B cell (primary cell): ENCODE measurements around the gene GUCY1B1. TPM values are rescaled to one million over a fixed set of nuclear protein-coding genes. Genes with fewer than 3 reads are reported as not detected.

Source experiments
- ATAC-seq: fragments of 200-7000 bp; cut with Tn5 transposase; one replicate; pipeline ENCODE4 v1.10.0; 2021; ENCODE audit warnings: low read depth, mild to moderate bottlenecking, moderate number of reproducible peaks, moderate library complexity
- CTCF ChIA-PET: fragments of 350-600 bp; sonication (Branson Sonifier 250); formaldehyde crosslinking; loops from one replicate; lab custom pipeline; 2021; ENCODE audit warnings: antibody characterized with exemption, inconsistent platforms; lab: Charles Lee
- POLR2A ChIA-PET: fragments of 350-600 bp; sonication (Branson Sonifier 250); formaldehyde crosslinking; loops from one replicate; lab custom pipeline; 2021; ENCODE audit warnings: antibody characterized with exemption; lab: Charles Lee
- DNase-seq: peaks from one replicate; pipeline ENCODE4 v3.0.0; 2013
- H2AFZ ChIP-seq: 2 replicates; pipeline ENCODE4 v1.6.1; 2012; ENCODE audit warnings: mild to moderate bottlenecking, low read depth, low read length; ENCODE audit not compliant: insufficient read depth, poor library complexity, severe bottlenecking
- H3K27ac ChIP-seq, 2 donors: 1 replicate in 1 of 2; 2 replicates in 1 of 2; pipeline ENCODE4 v1.5.1; 2012 to 2013; ENCODE audit warnings: low read length in 2 of 2, mild to moderate bottlenecking in 2 of 2, moderate library complexity in 1 of 2
- H3K27me3 ChIP-seq, 4 experiments: fragments of 200-600 bp in 1 of 4; sonication (generic) in 1 of 4; replicated peaks in 1 of 4; 1 replicate in 2 of 4; 2 replicates in 2 of 4; pipeline versions ENCODE4 v1.6.1 to v1.7.0; 2013 to 2016; ENCODE audit warnings: low read length in 3 of 4, mild to moderate bottlenecking in 2 of 4, mixed read lengths in 1 of 4, moderate library complexity in 1 of 4; ENCODE audit not compliant: insufficient read depth in 4 of 4, control insufficient read depth in 3 of 4; ENCODE audit errors: control extremely low read depth in 1 of 4
- H3K36me3 ChIP-seq, 2 experiments: replicated peaks in 1 of 2; 1 replicate in 1 of 2; 2 replicates in 1 of 2; pipeline versions ENCODE4 v1.6.1 to v1.7.1; 2013; ENCODE audit warnings: low read length in 1 of 2; ENCODE audit not compliant: insufficient read depth in 2 of 2, control insufficient read depth in 1 of 2; ENCODE audit errors: control extremely low read depth in 1 of 2, extremely low read depth in 1 of 2
- H3K4me1 ChIP-seq, 2 donors: fragments of 200-600 bp in 1 of 2; sonication (generic) in 1 of 2; 1 replicate in 1 of 2; 2 replicates in 1 of 2; pipeline versions ENCODE4 v1.5.1 to v1.6.1; 2013 to 2017; ENCODE audit warnings: low read length in 2 of 2; ENCODE audit not compliant: control insufficient read depth in 2 of 2, insufficient read depth in 2 of 2
- H3K4me2 ChIP-seq: replicated peaks from 2 replicates; pipeline ENCODE3; 2012; ENCODE audit warnings: mild to moderate bottlenecking, low read depth, low read length; ENCODE audit not compliant: poor library complexity, severe bottlenecking
- H3K4me3 ChIP-seq, 5 experiments: fragments of 200-600 bp in 1 of 5; sonication (generic) in 1 of 5; 1 replicate in 3 of 5; 2 replicates in 2 of 5; pipeline versions ENCODE4 v1.5.1 to v1.7.0; 2011 to 2016; ENCODE audit warnings: low read length in 4 of 5, mild to moderate bottlenecking in 4 of 5, low read depth in 2 of 5, control low read depth in 1 of 5, moderate library complexity in 1 of 5; ENCODE audit not compliant: insufficient read depth in 1 of 5; ENCODE audit errors: control extremely low read depth in 1 of 5, extremely low read depth in 1 of 5
- H3K79me2 ChIP-seq: fragments of 200-600 bp; sonication (generic); one replicate; pipeline ENCODE4 v1.6.0; 2016; ENCODE audit warnings: low read length; ENCODE audit not compliant: control insufficient read depth, insufficient read depth
- H3K9ac ChIP-seq: fragments of 200-600 bp; sonication (generic); 2 replicates; pipeline ENCODE4 v1.6.1; 2017; ENCODE audit warnings: mild to moderate bottlenecking, low read length, moderate library complexity
- H3K9me3 ChIP-seq, 3 donors: one replicate each; pipeline versions ENCODE4 v1.6.1 to v1.7.1; 2013; ENCODE audit warnings: low read length in 2 of 3; ENCODE audit not compliant: control insufficient read depth in 2 of 3, insufficient read depth in 1 of 3; ENCODE audit errors: control extremely low read depth in 1 of 3
- H4K20me1 ChIP-seq: 2 replicates; pipeline ENCODE4 v1.6.0; 2012; ENCODE audit warnings: mild to moderate bottlenecking, low read length; ENCODE audit not compliant: insufficient read depth, control insufficient read depth, poor library complexity, severe bottlenecking
- H3K27ac Mint-ChIP-seq: one replicate; pipeline ENCODE4 v1.8.0; 2021; ENCODE audit warnings: mixed read lengths
- H3K27me3 Mint-ChIP-seq: one replicate; pipeline ENCODE4 v1.8.0; 2021; ENCODE audit warnings: mixed read lengths
- H3K4me1 Mint-ChIP-seq: one replicate; pipeline ENCODE4 v1.8.0; 2021; ENCODE audit warnings: mixed read lengths
- H3K4me3 Mint-ChIP-seq: one replicate; pipeline ENCODE4 v1.8.0; 2021; ENCODE audit warnings: mixed read lengths
- H3K9me3 Mint-ChIP-seq: one replicate; pipeline ENCODE4 v1.8.0; 2022; ENCODE audit warnings: mixed read lengths; ENCODE audit not compliant: insufficient read depth
- EZH2 ChIP-seq: IDR thresholded peaks from 2 replicates; pipeline ENCODE4 v1.6.1; 2012; ENCODE audit warnings: borderline replicate concordance, low read depth, mild to moderate bottlenecking, moderate library complexity, low read length; ENCODE audit not compliant: insufficient read depth, poor library complexity, severe bottlenecking
- WGBS: methylation state at CpG from one replicate; pipeline ENCODE4 v1.1.5; 2013; ENCODE audit warnings: missing lambda C conversion rate; ENCODE audit not compliant: insufficient coverage; 5-methylcytosine and 5-hydroxymethylcytosine counted together
- intact Hi-C: fragments of 100-400 bp; cut with micrococcal nuclease; formaldehyde crosslinking; loops from one replicate; pipeline ENCODE4 v1.10.0; 2022
- polyA plus RNA-seq: library from polyadenylated mRNA; depleted of rRNA; stranded (reverse); fragments of >200 nt; gene quantifications from 2 replicates; pipeline ENCODE4 v1.2.3, GENCODE V29; 2012
- total RNA-seq, 2 donors: library from RNA; stranded (reverse); fragments of 120-200 nt in 1 of 2; gene quantifications; 1 replicate in 1 of 2; 2 replicates in 1 of 2; pipeline versions ENCODE4 v1.2.3 to v1.2.4, GENCODE V29; 2013 to 2022
- TF ChIP-seq, protein P1 (sequence below): fragments of 200-600 bp; IDR thresholded peaks from one replicate; pipeline ENCODE4 v1.8.0; 2022; ENCODE audit warnings: antibody characterized with exemption, mild to moderate bottlenecking

The GUCY1B1 gene
- total and polyA plus RNA-seq, 2 donors (not counting 1 experiment from before 2014, with no cell fraction given), result 0.09 to 0.10 TPM

DNA sequence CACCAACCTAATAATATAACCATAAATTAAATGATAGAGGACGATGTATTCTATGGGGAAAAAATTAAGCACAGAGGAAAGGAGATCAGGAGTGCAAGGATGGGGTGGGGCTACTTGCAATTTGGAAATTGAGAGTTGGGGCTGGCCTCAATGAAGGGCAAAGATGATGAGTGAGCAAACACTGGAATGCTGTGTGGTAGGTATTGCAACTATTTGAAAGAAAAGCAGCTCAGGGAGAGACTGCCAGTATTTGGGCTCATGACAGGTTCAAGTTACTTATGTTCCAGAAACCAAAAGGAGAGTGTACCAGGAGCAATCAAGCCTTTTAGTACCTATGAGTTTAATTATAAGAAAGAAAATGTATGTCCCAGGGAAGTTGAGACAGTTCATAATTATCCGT lies 59.8 kb downstream of the GUCY1B1 start:
- intact Hi-C loops, result no loop called here
- WGBS, result 86% methylated on average over 1 of the region's 2 CpGs
- H3K27ac ChIP-seq, result no peak overlapping the region
- DNase-seq (no peak), ATAC-seq (no peak)
- H3K79me2 ChIP-seq, result no peaks in the 10 kb centered on the region
- ChIA-PET CTCF (no interaction called here), POLR2A (no interaction called here)
- no peaks in the 10 kb centered on the region for H3K4me1 ChIP-seq
- Mint-ChIP-seq H3K27me3 (no peaks in the 10 kb centered on the region), H3K4me1 (no peaks in the 10 kb centered on the region), H3K4me3 (no peak overlapping the region), H3K27ac (no peak overlapping the region), H3K9me3 (no peaks in the 10 kb centered on the region)
- H3K36me3 ChIP-seq, result no peaks in the 10 kb centered on the region
- H3K4me2 ChIP-seq, result no peak overlapping the region
- H3K4me3 ChIP-seq, result no peak overlapping the region
- no peaks in the 10 kb centered on the region for H3K9me3 ChIP-seq
- TF ChIP-seq, protein P1, sequence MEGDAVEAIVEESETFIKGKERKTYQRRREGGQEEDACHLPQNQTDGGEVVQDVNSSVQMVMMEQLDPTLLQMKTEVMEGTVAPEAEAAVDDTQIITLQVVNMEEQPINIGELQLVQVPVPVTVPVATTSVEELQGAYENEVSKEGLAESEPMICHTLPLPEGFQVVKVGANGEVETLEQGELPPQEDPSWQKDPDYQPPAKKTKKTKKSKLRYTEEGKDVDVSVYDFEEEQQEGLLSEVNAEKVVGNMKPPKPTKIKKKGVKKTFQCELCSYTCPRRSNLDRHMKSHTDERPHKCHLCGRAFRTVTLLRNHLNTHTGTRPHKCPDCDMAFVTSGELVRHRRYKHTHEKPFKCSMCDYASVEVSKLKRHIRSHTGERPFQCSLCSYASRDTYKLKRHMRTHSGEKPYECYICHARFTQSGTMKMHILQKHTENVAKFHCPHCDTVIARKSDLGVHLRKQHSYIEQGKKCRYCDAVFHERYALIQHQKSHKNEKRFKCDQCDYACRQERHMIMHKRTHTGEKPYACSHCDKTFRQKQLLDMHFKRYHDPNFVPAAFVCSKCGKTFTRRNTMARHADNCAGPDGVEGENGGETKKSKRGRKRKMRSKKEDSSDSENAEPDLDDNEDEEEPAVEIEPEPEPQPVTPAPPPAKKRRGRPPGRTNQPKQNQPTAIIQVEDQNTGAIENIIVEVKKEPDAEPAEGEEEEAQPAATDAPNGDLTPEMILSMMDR, result no peak
- TF ChIP-seq EZH2, result no peak
- no peaks in the 10 kb centered on the region for H4K20me1 ChIP-seq
- H3K9ac ChIP-seq, result no peak overlapping the region
- H3K27me3 ChIP-seq, result peaks cover 0 to 4% (median 0%) of the 10 kb centered on the region in 4 experiments
- H2AFZ ChIP-seq, result no peak overlapping the region

DNA sequence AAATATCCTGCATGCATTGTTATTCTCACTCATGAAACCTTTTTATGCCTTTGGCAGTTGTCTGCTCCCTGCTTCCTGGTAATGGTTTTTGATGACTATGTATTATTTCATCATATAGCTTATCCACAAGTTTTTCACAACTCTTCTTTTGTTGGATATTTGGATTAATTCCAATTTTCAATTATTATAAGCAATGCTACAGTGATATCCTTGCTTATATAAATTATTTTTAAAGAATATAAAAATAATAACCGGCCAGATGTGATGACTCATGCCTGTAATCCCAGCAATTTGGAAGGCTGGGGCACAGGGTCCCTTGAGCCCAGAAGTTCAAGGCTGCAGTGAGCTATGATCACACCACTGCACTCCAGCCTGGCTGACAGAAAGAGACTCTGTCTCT lies 60.2 kb downstream of the GUCY1B1 start:
- H3K79me2 ChIP-seq, result no peaks in the 10 kb centered on the region
- no peak overlapping the region for H3K27ac Mint-ChIP-seq
- H3K9me3 ChIP-seq, result no peaks in the 10 kb centered on the region
- no peak overlapping the region for H3K4me2 ChIP-seq
- no peak for DNase-seq
- peaks cover under 1% of the 10 kb centered on the region for H3K27me3 Mint-ChIP-seq
- no peak for ATAC-seq
- H3K9me3 Mint-ChIP-seq, result no peaks in the 10 kb centered on the region
- TF ChIP-seq, protein P1, result no peak
- no peak for TF ChIP-seq EZH2
- no peak overlapping the region for H3K4me3 ChIP-seq
- WGBS, result no CpG with 5 or more reads among the region's 1 CpG
- no peak overlapping the region for H2AFZ ChIP-seq
- intact Hi-C loops, result no loop called here
- ChIA-PET POLR2A (no interaction called here), CTCF (no interaction called here)
- H4K20me1 ChIP-seq, result no peaks in the 10 kb centered on the region
- H3K4me3 Mint-ChIP-seq, result no peak overlapping the region
- H3K9ac ChIP-seq, result no peak overlapping the region
- H3K36me3 ChIP-seq, result no peaks in the 10 kb centered on the region
- no peaks in the 10 kb centered on the region for H3K4me1 Mint-ChIP-seq
- no peak overlapping the region for H3K27ac ChIP-seq
- H3K4me1 ChIP-seq, result no peaks in the 10 kb centered on the region
- H3K27me3 ChIP-seq, result peaks cover 0 to 4% (median 0%) of the 10 kb centered on the region in 4 experiments
